Lung microvascular endothelial cell (primary cell): ENCODE data around the gene ANGEL1. TPM values are rescaled to one million over a fixed set of nuclear protein-coding genes. Genes with fewer than 3 reads are reported as not detected.

ENCODE experiments used
- DNase-seq, 2 donors: peaks; one replicate each; pipeline versions ENCODE4 v3.0.0 to v3.0.0-alpha.2; 2010; ENCODE audit warnings: low read depth in 2 of 2
- total RNA-seq: library from RNA; depleted of rRNA; stranded (reverse); fragments of >200 nt; gene quantifications from 2 replicates; pipeline ENCODE4 v1.2.1, GENCODE V29; 2014

Gene ANGEL1
- total RNA-seq, 1 donor from 2014 or later, result 4.4 TPM

DNA sequence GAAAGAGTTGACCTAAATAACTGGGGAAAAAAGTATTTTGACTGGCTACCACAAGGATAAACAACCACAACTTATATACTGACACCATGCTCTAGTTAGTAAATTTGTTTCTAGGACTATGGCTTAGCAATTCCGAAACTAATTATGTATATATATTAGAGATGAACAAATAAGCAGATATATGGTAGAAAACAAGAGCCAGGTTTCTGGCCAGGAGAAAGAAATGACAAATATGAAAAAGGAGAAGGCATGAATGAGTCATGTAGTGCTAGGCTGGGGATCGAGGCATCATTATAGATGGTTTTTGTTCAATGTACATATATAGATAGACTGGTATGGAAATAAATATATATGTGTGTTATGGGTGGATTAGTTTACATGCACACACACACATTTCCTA, 8.0 kb upstream of the ANGEL1 start:
- no peak for DNase-seq

DNA sequence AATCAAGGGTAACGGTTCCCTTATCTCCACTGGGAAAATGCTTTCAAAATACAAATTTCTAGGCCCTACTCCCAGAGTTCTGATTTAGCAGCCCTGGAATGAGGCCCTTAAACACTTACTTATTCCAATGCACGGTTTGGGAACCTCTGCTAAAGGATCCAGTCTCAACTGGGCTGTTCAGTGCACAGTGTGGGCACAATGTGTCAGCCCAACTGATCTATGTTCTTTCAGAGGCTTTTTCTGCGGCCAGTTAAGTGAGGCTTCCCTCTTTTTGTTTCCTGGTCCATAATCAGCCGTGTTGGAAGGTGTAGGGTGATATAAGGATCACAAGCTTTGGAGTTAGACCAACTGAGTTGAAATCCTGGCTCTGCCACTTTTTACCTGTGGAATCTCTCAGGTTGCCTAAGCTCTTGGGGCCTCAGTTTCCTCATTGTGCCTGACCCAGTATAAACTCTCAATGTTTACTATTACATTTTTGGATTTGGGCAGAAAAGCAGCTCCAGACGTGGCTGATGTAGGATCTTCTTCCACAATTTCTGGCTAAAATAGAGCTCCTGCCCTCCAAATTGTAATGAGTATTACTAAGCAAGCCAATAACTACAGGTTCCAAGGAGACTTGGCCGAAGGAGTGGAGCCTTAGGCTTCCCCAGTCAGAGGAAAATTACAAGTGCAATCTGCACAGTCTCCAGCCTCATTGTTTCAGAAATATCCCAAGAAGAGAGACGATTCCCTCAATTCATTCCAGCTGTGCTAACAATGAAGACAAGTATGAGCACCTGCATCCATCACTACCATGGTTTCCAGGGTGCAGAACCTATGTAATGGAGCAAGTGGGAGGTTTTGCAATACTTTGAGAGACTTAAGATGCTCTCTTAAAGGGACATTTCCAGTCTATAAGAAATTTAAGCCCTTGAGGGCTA, 2.3 kb upstream of the ANGEL1 start:
- DNase-seq, result no peak

DNA sequence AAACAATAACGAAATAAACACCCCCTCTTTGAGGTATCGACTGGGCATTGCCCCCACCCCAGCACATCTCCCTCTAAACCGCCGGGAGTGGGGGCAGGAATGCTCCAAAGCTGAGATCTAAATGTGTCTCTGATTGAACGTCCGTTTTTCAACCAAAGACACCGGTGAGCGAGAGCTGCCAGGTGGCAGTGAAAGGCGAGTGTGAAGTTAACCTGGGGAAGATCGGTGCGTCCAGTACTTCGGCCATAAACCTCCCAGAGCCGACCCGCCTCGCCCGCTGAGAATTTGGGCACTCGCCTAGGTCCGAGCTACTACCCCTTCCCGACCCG, 625 bp downstream of the ANGEL1 start:
- DNase-seq, result peak in 1 of 2 donors; percentile 3

DNA sequence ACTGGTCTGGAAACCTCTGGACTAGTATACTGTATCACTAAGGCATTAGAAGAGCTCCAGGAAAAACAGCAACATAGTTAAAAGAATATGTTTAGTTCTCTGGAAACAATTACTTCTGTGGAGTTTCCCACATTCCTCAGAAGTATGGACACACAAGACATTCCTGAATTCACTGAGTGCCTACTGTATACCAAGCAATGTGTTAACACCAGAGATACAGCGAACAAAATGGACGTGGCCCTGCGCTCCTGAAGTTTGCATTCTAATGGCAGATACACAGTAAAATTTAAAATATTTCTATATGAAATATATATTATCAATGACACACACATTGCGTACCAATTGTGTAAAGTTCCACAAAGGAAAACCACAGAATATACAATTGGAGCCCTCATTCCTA, 1.1 kb downstream of the ANGEL1 start:
- peak in 1 of 2 donors; percentile 51 for DNase-seq

DNA sequence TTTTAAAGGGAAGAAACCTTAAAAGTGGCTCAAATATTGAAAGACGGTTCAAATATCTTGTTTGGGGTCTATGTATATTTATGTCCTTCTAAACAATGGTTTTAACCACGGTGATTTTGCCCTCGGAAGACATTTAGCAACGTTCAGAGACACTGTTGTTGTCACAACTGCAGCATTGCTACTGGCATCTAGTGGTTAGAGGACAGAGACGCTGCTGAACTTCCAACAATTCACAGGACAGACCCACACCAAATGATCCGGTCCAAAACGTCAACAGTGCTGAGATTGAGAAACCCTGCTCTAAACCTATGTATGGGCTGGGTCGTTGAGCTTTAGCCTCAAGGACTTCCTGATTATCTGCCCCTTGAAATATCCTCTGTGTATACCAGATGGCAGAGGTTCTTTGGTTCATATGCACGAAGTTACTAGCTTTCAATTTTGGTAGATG, 1.7 kb downstream of the ANGEL1 start:
- DNase-seq, result peak; percentile 53 to 61

DNA sequence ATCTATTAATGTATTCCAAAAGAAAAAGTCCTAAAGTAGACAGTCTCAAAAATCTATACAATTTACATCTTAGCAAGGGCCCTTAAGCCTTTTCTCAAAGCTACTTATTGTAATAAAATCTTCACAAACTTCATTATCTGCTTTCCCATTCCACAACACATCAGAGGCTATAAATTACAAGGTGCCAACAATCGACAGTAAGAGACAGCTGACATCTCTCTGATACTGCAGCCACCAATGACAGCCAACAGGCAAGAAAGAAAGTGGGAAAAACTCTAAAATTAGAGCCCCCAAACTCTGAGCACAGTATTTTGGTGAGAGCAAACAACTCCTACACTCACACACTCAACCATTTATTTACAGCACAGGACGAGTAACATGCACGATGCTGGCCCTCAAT, 2.2 kb downstream of the ANGEL1 start:
- DNase-seq, result no peak

DNA sequence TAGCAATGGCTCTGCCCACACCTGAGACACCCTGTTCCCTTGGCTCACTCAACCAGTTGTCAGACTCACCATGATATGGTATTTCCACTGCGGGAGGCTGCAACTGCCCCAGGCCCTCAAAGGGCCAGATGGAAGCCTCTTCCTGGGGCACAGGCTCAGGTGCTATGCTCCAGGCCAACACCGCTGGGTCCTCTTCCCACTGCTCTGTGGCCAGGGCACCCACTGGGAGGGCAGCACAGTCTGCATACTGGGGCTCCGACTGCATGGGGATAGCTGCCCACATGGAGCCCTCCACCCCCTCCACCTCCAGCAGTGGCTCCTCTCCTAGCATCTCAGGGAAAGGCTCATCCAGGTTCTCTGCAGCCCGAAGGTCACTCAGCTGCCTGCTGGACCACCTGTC, 3.7 kb downstream of the ANGEL1 start:
- DNase-seq, result no peak

DNA sequence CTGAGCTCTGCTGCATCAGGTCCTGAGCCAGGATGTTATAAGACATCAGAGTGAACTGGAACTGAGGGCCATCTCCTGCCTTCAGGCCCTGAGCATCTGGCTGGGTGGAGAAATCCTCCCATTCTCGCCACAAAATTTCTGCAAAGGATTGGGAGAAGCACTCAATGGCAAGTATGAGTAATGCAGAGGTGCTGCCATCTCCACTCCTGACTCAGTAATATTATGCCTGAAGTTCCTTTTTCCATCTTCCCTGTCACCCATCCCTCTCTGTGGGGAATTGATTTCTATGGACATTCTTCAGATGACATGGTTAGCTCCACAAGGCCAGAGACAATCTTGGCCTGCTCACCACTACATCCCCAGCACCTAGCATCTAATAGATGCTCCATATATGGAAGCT, 4.7 kb downstream of the ANGEL1 start:
- DNase-seq, result no peak

DNA sequence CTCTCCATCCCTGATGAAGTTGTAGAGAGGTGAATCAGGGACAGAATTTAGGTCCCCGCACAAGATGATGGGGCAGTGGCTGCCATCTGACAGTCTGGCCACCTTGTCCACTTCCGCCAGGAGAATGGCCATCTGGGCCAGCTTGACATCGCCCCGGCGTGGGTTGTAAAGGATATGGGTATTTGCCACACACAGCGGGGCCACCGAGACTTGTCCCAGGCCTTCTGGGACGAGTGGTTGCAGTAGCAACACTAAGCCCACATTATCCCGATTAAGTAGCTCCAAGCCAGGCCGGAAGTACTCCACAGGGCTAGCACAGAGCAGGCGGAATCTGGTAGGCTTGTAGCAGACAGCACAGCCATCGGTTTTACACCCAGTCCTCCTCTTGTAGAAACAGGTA, 6.2 kb downstream of the ANGEL1 start:
- no peak for DNase-seq

DNA sequence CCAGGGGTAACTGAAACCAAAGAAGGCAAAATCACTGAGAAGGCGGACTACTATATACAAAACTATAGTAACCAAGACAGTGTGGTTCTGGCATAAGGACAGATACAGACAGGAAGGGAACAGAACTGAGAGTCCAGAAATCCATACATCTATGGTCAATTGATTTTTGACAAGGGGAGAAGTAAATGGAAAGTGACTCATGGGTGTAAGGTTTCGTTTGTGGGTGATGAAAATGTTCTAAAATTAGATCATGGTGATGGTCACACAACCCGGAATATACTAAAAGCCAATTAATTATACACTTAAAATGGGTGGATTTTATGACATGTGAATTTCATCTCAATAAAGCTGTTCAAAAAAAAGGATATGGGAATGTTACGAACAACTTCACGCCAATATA, 18.7 kb downstream of the ANGEL1 start:
- DNase-seq, result no peak

DNA sequence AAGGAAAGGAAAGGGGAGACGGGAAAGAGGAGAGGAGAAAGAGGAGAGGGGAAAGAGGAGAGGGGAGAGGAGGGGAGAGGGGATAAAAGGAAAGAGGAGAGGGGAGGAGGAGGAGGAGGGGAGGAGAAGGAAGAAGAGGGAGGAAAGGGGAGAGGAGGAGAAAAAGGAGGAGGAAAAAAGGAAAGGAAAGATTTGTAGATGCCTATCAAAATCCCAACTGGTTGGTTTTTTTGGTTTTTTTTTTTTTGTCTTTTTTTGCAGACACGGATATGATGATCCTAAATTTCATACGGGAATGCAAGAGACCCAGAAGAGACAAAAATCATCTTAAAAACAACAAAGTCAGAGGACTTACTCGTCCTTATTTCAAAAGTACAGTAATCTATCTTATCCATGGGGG, 19.4 kb downstream of the ANGEL1 start:
- DNase-seq, result no peak

DNA sequence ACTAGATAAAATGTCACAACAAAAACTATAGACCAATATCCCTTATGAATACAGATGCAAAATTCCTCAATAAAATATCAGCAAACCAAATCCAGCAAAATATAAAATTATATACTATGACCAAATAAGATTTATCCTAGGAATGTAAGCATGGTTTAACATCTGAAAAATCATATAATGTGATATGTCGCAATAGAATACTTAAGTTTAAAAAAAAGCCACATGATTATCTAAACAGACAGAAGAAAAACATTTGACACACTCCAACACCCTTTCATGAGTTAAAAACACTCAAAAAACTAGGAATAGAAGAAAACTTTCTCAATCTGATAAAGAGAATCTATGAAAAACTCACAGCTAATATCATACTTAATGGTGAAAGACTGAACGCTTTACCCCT, 20.3 kb downstream of the ANGEL1 start:
- DNase-seq, result no peak

DNA sequence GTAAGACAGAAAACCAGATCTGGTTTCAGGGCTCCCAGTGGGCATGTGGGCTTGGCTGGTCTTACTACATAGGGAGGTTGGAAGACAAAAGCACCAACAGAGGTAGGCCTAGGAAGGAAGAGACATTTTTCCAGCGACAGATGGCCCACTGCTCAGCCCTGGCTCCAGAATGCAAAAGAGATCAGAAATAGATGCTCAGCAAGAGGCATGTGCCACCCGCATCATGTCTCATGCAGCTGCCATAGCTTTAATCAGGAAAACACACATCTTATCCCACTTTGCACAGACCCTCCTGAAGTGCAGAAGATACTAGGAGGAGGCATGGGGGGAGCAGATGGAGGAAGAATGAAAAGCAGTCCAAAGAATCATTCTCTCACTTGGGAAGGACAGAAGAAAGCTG, 26.1 kb downstream of the ANGEL1 start:
- DNase-seq, result no peak

DNA sequence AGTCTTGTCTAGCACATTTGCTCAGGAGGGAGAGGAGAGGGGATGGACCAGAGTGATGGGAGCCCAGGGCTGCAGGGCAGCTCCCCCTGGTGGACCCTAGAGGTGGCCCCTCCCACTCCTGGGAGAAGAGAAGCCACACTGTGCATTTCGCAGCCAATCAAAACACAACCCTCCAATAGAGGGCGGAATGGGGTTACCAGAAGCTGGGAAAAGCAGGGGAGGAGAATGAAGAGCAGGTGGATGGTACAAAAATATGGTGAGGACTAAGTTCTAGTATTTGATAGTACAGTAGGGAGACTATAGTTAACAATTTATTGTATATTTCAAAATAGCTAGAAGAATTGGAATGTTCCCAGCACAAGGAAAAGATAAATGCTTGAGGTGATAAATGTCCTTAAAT, 27.8 kb downstream of the ANGEL1 start:
- DNase-seq, result peak; percentile 86 to 89

DNA sequence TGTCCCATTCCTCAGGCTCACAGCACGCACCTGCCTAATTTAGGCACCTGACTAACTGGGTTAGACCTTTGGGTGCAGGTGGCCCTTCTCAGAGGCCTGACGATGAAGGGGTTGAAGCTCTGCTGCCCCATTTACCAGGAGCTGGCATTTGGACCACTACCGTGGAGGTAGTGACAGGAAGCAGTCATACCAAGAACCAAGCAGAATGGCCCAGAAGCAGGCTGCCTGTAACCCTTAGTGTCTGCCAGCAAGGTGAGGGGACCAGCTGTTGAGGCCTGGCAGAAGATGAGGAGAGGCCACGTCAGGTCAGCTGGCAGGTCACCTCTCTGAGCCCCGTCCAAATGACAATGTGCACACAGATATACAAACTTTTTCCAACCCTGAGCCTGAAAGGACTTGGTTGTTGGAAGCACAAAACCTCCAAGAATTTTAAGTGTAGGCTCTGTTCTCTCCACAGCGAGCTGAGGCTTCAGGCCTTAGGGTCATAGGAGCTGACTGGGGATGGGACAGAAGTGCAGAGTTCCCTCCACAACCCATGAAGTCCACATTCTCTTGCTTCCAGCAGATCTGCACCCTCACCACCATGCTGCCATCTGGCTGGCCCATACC, 28.3 kb downstream of the ANGEL1 start:
- no peak for DNase-seq

DNA sequence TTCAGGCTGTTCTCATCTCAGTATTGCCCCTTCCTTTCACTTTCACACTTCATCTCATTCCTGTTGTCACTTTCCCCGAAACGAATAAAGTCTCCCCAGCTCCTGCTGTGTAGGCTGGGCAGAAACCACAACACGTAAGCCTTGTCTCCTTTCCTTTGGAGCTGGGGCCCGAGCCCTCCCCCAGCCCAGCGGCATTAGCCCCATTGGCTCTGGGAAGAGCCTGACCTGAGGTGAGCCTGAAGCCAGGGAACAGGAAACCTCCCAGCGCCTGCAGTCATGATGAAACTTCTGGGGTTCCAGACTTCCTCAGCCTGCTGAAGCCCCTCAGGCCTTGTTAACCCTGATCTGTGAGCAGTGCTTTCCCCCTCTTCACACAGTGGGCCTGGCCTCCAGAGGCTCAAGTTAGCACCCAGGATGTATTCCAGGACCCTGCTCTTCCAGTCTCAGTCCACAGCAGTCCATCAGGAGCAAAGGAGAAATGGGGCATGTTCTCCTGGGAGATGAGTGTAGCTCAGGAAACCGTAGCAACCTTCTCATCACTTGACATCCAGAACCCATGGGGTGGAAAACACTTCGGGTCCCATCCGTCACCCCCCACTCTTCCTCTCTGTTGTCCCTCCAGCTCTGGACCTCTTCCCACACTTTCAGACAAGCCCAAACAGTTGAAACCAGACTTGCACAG, 29.7 kb downstream of the ANGEL1 start:
- no peak for DNase-seq

DNA sequence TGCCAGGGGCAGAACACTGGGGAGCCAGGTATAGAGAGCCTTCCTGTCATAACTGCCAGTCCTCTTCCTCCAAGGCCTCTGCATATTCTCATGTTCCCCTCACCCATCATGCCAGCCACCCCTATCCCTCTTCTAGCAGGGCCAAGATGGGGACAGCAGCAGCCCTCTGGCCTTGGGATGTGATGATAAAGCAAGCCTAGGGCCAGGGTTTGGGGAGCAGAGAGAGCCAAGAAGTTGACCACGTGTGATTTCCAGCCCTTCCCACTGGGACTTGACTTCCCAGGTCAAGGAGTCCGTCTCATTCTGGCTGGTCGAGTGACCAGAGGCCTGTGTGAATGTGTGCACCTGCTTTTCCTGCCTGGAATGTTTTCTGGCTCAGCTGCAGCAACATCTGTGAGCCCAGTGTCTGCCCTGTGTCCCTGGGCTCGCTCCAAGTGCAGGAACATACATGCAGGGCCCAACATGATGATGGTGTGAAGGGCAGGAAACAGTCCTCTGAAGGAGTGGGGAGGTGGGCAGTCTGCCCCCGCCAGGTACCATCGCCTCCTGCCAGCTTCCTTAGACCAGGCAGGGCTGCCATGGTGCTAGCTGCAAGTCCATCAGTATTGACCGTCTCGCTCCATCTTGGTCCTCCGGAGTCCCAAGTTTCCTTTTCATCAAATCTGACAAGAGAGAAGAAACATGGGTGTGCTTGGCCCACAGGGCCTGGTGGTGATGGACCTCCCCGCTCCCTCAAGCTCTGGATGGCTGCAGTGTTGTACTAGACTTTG, 30.4 kb downstream of the ANGEL1 start:
- no peak for DNase-seq

DNA sequence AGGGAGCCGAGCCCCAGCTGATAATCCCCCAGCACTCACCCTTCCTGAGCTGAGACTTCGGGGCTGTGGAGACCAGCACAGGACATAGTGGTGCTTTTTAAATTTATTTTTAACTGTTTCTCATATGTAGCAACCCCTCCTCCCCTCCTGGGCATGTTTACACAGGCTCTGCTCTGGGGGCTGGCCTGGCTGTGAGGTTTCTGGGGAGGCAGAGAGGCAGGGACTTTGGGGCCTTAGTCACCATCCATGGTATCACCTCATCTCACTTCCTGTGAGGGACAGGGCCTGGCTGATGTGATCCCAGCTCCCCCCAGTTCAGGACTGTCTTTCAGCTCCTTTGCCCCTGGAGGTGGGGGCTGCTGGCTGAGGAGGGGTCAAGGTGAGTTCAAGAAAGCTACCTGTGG, 31.0 kb downstream of the ANGEL1 start:
- DNase-seq, result no peak

DNA sequence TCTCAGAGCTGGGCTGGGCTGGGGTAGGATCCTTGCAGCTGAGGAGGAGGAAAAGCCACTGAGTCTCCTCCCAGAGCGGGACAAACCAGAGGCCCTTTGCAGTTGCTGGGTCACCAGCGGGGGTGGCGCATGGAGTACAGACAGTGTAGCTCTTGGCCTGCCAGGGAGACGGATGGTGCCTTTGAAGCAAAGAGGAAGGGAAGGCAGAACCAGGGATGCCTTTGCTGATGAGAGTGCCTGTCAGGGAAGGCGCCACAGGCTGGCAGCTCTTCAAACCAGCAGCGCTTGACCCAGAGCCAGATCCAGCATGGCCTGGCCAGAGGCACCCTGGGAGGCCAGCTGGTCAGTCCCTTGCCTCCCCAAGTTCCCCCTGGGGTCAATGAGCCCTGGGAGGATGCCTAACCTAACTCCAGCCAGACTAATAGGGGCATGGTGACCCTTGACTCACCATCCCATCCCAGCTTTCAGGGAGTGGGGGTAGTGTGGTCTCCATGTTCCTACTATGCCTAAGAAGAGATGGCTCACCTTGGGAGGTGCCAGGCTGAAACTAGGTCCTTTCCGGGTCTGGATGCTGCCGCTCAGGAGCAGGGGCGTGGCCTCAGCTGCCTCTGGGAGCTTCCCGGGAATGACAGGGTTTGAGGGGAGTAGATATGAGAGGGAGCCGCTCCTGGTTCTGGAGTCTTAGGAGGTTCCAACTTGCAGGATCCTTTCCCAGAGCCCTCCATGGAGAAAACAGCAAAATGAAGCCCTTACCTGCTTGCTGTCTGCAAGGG, 31.6 kb downstream of the ANGEL1 start:
- no peak for DNase-seq

DNA sequence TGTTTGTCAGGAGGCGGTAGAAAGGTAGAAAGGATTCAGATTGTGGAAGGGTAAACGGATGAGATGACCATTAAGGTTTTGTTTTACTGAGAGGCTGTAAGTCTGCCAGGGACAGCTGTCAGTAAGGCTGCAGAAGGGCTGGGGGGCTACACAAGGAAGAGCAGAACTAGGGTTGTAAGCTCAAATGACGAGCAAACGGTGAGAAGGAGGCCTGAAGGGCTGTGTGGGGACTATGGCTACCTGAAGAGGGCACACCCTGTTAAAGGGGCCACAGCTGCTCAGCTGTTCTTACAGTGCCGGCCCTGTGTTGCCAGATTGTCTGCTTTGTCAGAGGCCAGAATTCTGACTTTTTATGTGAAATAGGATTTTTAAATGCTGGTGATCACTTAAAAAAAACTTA, 32.3 kb downstream of the ANGEL1 start:
- DNase-seq, result no peak

DNA sequence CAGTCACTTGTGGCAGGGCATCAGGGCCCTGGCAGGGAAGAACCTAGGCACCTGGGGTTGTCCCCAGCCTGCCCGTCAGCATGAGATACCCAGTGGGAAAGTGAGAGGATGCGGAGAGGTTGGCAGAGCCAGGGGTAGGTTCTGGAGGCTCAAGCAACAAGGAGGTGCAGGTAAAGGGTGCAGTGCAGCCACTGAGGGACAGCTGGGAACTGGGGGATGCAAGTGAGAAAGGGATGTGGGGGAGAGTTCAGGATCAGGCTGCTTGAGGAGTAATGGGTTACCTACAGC, 32.7 kb downstream of the ANGEL1 start:
- no peak for DNase-seq
